ENCODE results near the gene FYB1.

- TF ChIP-seq CTCF (conservative IDR thresholded peaks at IDR 0.05; ENCODE audit: low read length) (no peak), EZH2phosphoT487 (IDR thresholded peaks at IDR 0.05; ENCODE audit: borderline replicate concordance) (no peak)
Observed at GRCh38 chr5:39073767-39074016, 145.7 kb downstream of the FYB1 start.

All from Loucy (cell line).